ENCODE measurements around the gene L1TD1. TPM values are rescaled to one million over a fixed set of nuclear protein-coding genes. Genes with fewer than 3 reads are reported as not detected.

The L1TD1 gene
- polyA plus RNA-seq, 2 of the 4 experiments (the other 2 are of a cell fraction) = not detected

- ChIA-PET POLR2A (no interaction called here), CTCF (interaction anchor here (0.5 to 1.3 kb wide), 3 partner anchors 9 to 98 kb away, joined by 3 to 4 read pairs (median 3); no protein-coding TSS in a partner anchor)
- no peak overlapping the region for H3K4me3 ChIP-seq
- TF ChIP-seq POLR2A (IDR thresholded peaks at IDR 0.05; ENCODE audit: low read length) (no peak), HOXA7 (CRISPR knock-in tag; IDR thresholded peaks at IDR 0.05) (no peak), ZNF302 (CRISPR knock-in tag; IDR thresholded peaks at IDR 0.05) (no peak), ESRRA (IDR thresholded peaks at IDR 0.05; ENCODE audit: borderline replicate concordance, low read length) (no peak), E2F6 (IDR thresholded peaks at IDR 0.05; ENCODE audit: borderline replicate concordance, low read depth) (no peak), PHF8 (IDR thresholded peaks at IDR 0.05; ENCODE audit: borderline replicate concordance, low read depth) (no peak), KDM1A (IDR thresholded peaks at IDR 0.05; ENCODE audit: low read depth) (no peak), CHD4 (IDR thresholded peaks at IDR 0.05; ENCODE audit: borderline replicate concordance) (no peak), MAX (IDR thresholded peaks at IDR 0.05) (no peak), ZSCAN20 (CRISPR knock-in tag; IDR thresholded peaks at IDR 0.05) (no peak), NFE2L2 (conservative IDR thresholded peaks at IDR 0.05; ENCODE audit: low read length) (no peak), ATOH8 (CRISPR knock-in tag; IDR thresholded peaks at IDR 0.05; ENCODE audit: low read depth) (no peak), CBX2 (IDR thresholded peaks at IDR 0.05; ENCODE audit: borderline replicate concordance, low read depth) (no peak), SMC3 (IDR thresholded peaks at IDR 0.05) (no peak), REST (IDR thresholded peaks at IDR 0.05) (no peak)
- H3K4me1 ChIP-seq = no peaks in the 10 kb centered on the region
- H3K27ac ChIP-seq = no peak overlapping the region
- no peaks in the 10 kb centered on the region for H3K9me3 ChIP-seq
- DNase-seq (ENCODE audit: low read depth in 1 of 2, low spot score in 1 of 2) (no peak), ATAC-seq (no peak; a peak in 1 of 6 replicates), FAIRE-seq (no peak)
- 80% methylated on average over 8 of the region's 14 CpGs for WGBS (ENCODE audit: missing lambda C conversion rate)
- no peak overlapping the region for H3K4me2 ChIP-seq
Observed at GRCh38 chr1:62247391-62248168, 52.9 kb downstream of the L1TD1 start.

- H3K4me2 ChIP-seq = no peak overlapping the region
- no peak overlapping the region for H3K27ac ChIP-seq
- H3K4me3 ChIP-seq = no peak overlapping the region
- no peak for FAIRE-seq
- no peaks in the 10 kb centered on the region for H3K9me3 ChIP-seq
- H3K4me1 ChIP-seq = no peaks in the 10 kb centered on the region
- no peak for DNase-seq (ENCODE audit: low read depth in 1 of 2, low spot score in 1 of 2)
- 72% methylated on average over 10 of the region's 10 CpGs for WGBS (ENCODE audit: missing lambda C conversion rate)
- ATAC-seq = no peak
- POLR2A ChIA-PET = no interaction called here
- CTCF ChIA-PET = interaction anchor here (1.3 kb wide), 1 partner anchor 75 kb away, joined by 4 read pairs; no protein-coding TSS in a partner anchor
- TF ChIP-seq FOSB (CRISPR knock-in tag; IDR thresholded peaks at IDR 0.05) = no peak
- TF ChIP-seq EHF (CRISPR knock-in tag; IDR thresholded peaks at IDR 0.05) = no peak
- TF ChIP-seq SREBF2 (IDR thresholded peaks at IDR 0.05) = no peak
- TF ChIP-seq EHMT2 (IDR thresholded peaks at IDR 0.05; ENCODE audit: low read depth) = no peak
- TF ChIP-seq POLR2AphosphoS2 (conservative IDR thresholded peaks at IDR 0.05; ENCODE audit: low read length) = no peak
- TF ChIP-seq BCL3 (IDR thresholded peaks at IDR 0.05) = no peak
- no peak for TF ChIP-seq EP300 (IDR thresholded peaks at IDR 0.05)
- TF ChIP-seq TFCP2L1 (CRISPR knock-in tag; IDR thresholded peaks at IDR 0.05) = no peak
- TF ChIP-seq HES2 (IDR thresholded peaks at IDR 0.05) = no peak
- no peak for TF ChIP-seq HMGXB4 (CRISPR knock-in tag; IDR thresholded peaks at IDR 0.05; ENCODE audit: borderline replicate concordance)
- no peak for TF ChIP-seq TP53 (CRISPR knock-in tag; IDR thresholded peaks at IDR 0.05)
- no peak for TF ChIP-seq NFE2L2 (conservative IDR thresholded peaks at IDR 0.05; ENCODE audit: low read length)
- TF ChIP-seq RCOR1 (IDR thresholded peaks at IDR 0.05; ENCODE audit: low read depth, low read length) = no peak
- TF ChIP-seq ESRRA (IDR thresholded peaks at IDR 0.05; ENCODE audit: borderline replicate concordance, low read length) = no peak
- TF ChIP-seq HOXB13 (CRISPR knock-in tag; IDR thresholded peaks at IDR 0.05; ENCODE audit: low read depth) = no peak
Observed at GRCh38 chr1:62250126-62250726, 55.6 kb downstream of the L1TD1 start.

Measured in A549 (cell line).